Activated T-helper 1 cell treated with anti-CD3 and anti-CD28 coated beads, Interleukin-2, amount 50 U/mL, for 16 hours (primary cell): ENCODE data around the gene CYTH4.
"Not testable (repeated sequence)": the region's sequence is repeated elsewhere in the genome, so short reads cannot be mapped to it uniquely, and the experiment has no call there.

Experiments used
- DNase-seq, 2 donors: peaks; one replicate each; pipeline ENCODE4 v3.0.0-alpha.2; 2020; ENCODE audit warnings: low read depth in 1 of 2, low spot score in 1 of 2

CYTH4 gene

DNA sequence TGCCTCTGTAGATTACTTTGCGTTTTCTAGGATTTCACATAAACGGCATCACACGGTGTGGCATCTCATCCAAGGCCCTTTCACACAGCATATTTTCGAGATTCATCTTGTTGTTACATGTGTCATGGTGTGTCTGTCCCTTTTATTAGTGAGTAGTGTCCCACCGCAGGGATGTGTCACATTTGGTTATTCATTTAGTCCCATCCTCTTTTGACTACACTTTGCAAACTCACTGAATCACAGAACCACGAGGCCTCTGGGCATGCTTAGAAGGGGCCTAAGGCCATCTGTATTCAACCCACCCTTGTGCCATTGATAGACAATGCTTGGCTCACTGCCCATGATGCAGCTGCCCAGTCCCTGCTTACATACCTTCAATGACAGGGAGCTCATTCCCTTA, 34.1 kb upstream of the CYTH4 start:
- DNase-seq = no peak

- DNase-seq = no peak
Observed at GRCh38 chr22:37249986-37250385, 32.3 kb upstream of the CYTH4 start.

DNA sequence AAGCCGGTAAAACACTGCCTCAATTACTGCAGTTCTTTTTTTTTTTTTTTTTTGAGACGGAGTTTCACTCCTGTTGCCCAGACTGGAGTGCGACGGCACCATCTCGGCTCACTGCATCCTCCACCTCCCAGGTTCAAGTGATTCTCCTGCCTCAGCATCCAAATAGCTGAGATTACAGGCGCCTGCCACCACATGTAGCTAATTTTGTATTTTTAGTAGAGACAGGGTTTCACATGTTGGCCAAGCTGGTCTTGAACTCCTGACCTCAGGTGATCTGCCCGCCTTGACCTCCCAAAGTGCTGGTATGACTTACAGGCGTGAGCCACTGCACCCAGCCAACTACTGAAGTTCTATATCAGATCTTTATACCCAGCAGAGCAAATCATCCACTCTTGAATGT, 30.5 kb upstream of the CYTH4 start:
- not testable (repeated sequence) for DNase-seq

GRCh38 chr22:37253126-37253660, 29.1 kb upstream of the CYTH4 start:
- DNase-seq = no peak

DNA sequence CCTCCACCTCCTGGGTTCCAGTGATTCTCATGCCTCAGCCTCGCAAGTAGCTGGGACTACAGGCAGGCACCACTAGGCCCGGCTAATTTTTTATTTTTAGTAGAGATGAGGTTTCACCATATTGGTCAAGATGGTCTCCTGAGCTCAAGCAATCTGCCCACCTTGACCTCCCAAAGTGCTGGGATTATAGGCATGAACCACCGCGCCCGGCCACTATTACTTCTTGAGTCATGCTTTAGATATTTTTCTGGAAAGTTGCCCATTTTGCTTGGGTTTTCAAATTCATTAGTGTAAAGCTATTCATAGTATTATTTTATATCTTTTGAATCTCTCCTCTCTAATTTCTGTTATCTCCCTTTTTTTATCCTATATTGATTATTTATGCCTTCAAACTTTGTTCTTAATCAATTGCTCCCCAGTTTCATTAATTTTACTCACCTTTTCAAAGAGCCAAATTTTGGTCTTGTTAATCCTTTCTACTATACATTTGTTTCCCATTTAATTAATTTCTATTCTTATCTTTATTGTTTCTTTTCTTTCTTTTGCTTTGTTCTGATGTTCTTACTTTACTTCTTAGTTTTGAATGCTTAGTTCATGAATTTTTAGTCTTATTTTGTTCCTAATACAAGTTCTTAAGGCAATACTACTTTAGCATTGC, 28.0 kb upstream of the CYTH4 start:
- no peak for DNase-seq

- DNase-seq = no peak
Observed at GRCh38 chr22:37254867-37255233, 27.5 kb upstream of the CYTH4 start.

- no peak for DNase-seq
Observed at GRCh38 chr22:37255558-37256006, 26.7 kb upstream of the CYTH4 start.

DNA sequence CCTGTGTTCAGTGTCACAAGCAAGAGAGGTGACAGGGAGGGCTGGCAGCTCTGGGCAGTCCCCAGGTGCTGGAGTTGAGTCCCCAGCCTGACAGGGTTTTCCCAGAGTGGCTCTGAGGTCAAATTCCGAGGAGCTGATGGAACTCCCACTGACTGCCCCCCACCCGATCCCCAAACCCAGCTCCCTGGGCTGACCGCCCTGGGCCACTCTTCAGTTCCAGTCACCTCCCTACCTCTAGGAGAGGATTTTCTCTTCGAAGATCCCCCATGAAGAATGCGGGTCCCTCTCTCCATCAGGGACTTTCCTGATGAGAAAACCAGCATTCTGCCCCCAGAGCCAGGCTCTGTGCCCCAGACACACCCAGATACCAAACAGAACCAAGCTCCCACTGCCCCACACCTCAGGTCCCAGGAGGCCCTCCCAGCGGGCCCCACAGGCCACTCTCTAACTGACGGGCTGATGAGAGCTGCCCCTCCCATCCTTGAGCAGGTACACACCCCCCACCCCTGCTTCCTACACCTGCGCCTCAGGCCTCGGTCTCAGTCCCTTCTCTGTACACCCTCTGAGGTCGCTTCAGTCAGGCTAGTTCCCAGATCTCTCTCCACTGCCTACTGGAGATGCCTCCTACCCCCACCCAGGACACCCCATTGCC, 26.1 kb upstream of the CYTH4 start:
- no peak for DNase-seq

DNA sequence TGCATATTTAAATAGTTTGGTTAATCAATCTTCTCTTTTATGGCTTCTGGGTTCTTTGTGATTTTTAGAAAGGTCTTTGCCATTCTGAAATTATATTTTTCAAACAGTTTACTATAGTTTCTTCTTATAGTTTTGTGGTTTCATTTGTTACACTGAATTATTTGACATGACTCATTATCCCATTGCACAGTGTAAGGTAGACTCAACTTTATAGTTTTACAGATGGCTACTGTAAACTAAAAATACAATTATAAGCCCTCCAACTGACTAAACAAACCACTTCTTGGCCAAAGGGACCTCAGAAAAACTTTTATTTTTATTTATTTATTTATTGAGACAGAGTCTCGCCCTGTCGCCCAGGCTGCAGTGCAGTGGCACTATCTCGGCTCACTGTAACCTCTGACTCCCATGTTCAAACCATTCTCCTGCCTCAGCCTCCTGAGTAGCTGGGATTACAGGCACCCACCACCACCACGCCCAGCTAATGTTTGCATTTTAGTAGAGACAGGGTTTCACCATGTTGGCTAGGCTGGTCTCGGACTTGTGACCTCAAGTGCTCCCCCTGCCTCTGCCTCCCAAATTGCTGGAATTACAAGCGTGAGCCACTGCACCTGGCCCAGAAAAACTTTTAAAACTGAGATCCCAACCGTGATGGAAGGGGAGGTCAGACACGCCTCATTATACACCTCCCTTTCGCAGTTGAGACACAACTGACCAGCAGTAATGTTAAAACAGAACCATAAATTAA, 24.1 kb upstream of the CYTH4 start:
- DNase-seq = no peak

- no peak for DNase-seq
Observed at GRCh38 chr22:37258753-37259401, 23.4 kb upstream of the CYTH4 start.

- no peak for DNase-seq
Observed at GRCh38 chr22:37259540-37260029, 22.7 kb upstream of the CYTH4 start.

DNA sequence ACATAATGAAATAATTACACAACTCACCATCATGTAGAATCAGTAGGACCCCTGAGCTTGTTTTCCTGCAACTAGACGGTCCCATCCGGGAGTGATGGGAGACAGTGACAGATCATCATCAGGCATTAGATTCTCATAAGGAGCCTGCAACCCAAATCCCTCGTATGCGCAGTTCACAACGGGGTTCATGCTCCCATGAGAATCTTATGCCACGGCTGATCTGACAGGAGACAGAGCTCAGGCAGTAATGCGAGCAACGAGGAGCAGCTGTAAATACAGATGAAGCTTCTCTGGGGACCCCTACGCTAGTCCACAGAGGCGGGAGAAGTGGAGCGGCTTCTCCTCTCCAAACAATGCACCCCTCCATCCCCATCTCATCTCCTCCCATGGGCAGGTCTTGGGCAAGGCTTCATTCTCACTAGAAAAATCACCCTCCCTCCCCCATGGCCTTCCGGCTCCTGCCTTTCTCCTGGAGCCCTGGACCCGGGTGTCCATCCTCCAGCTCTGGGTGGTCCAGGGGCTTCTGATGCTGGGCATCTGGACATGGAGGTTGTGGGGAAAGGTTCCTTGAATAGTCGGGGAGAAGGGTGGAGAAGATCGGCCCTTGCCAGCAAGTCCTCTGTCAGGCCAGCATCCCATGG, 22.0 kb upstream of the CYTH4 start:
- DNase-seq = no peak

DNA sequence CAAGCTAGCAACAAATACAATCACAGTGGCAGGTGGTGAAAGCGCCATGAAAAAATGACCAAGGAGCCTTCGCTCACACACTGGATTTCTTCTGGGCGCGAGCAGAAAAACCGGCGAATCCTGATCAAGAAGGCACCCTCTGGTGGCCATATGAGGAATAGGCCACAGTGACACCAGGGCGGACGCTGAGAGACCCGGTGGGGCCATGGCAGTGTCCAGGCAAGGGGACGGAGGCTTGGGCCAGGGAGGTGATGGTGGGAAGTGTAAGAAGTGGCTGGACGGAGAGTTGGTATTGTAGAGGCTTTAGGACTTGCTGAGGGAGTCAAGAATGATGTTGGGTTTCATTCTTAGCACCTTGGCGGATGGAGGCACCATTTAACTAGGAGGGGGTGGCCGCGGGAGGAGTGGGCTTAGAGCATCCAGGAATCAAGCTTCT, 21.4 kb upstream of the CYTH4 start:
- DNase-seq = no peak

DNA sequence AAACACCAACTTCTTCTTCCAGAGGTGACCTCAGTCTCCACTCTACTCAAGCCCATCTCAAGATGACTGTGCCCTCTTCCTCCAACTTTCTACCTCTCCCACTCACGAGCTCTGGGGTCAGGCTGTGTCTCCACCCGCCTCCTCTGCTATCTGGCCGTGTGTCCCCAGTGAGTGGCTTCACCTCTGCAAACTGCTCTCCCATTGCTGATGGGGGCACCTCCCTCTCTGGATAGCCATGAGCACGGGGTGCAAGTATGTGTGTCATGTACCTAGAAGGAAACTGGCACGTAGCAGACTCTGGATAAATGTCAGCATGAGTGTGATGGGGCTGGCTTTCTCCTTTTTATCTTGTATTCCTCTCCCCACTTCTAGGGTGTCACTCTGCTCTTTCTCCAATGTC, 20.0 kb upstream of the CYTH4 start:
- DNase-seq = no peak

DNA sequence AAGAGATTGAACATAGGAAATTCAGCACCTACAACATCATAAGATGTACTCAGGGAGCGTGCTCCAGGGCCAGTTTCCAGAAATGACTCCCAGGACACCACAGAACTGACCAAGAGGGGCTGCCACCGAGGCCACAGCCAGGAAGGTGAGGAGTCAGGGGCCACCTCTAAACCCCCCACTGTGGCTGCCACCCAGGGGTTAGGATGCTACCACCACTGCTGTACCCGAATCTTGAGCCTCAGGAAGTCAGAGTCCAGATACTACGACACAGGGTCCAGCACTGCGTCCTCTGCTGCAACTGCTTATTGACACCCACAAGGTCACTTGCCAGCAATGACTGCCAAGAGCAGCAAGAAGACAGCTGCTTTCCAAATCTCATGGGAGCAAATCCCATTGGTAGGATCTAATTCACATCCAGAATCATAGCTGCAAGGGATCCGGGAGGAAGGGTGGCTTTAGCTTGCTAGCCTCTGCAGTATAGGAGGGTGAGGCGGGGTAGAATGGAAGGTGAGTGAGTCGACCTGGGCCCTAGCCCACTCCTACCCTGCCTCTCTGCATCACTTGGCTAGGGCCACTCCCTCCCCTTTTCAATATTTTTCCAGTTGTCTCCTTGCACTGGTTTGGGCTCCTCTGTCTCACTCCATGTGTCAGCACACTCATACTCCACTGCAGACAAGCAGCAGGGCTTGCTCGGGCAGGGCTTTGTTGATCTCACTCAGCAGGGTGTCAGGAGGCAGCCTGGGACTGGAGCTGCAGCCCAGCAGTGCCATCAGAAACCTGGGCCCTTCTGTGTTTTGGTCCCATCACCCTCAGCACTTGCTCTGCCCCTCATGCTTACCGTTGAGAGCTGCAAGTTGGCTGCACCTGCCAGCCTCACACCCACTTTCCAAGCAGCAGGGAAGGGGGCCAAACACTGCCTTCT, 18.1 kb upstream of the CYTH4 start:
- DNase-seq = no peak

DNA sequence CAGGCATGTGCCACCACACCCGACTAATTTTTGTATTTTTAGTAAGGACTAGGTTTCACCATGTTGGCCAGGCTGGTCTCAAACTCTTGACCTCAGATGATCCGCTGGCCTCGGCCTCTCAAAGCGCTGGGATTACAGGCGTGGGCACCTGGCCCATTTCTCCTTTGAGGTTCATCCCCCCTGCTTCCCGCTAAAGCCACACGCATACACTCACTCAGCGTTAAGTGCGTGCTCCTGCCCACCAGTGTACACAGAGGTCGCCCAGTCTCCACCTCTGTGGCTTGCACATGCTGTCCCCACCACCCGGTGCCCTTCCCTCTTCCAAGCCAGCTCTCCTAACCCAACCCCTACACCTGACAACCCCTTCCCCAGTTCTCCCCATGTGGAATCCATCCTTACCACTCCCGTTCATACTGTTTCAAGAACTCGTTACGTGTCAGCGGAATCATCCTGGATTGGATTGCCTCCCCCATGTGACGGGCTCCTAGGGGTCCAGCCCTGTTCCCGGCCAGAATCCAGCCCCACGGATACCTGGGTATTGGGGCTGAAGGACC, 15.7 kb upstream of the CYTH4 start:
- DNase-seq = no peak

DNA sequence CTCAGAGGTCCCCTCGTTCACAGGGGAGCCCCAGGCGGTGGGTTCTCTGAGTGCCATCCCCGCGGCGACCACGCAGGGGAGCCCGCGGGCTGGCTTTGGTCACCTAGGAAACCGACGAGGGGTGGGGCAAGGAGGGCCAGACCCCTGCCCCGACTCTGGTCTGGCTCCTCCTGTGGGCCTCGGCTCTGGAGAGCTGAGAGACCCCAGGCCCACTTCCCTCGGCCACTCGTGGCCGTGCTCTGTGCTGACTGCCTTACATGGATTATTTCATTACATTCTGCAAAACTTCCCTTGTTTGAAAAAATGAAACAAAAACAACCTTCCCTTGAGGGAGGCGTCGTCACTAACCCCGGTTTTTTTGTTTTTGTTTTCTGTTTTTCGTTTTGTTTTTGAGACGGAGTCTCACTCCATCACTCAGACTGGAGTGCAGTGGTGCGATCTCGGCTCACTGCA, 15.1 kb upstream of the CYTH4 start:
- peak; percentile 45 to 61 for DNase-seq

GRCh38 chr22:37267661-37268413, 14.5 kb upstream of the CYTH4 start:
- no peak for DNase-seq
